Right ventricle myocardium superior (tissue), 1 donor: ENCODE results near the gene TKFC. TPM values are rescaled to one million over a fixed set of nuclear protein-coding genes. Genes with fewer than 3 reads are reported as not detected.
"Not testable (repeated sequence)": the region's sequence is repeated elsewhere in the genome, so short reads cannot be mapped to it uniquely, and the experiment has no call there.

Experiments used
- ATAC-seq: fragments of 200-7000 bp; cut with Tn5 transposase; one replicate; pipeline ENCODE4 v1.9.1; 2020; ENCODE audit warnings: mild to moderate bottlenecking; ENCODE audit not compliant: poor library complexity
- DNase-seq: peaks from one replicate; pipeline ENCODE4 v3.0.0-alpha.2; 2020
- intact Hi-C: fragments of 100-400 bp; cut with DNase I; formaldehyde crosslinking; loops from one replicate; pipeline ENCODE4 v1.11.2; 2022
- total RNA-seq: library from RNA; stranded (reverse); fragmentation: NEBNext Ultra II Directional; extraction: Animal tissue kit (Norgen Biotek cat#: 25700); gene quantifications from one replicate; pipeline ENCODE4 v1.2.1, GENCODE V29; 2021
- donor health status: DM: no; HTN: yes; CAD: no; lungs with severe emphysema.

TKFC gene
- total RNA-seq, 1 donor from 2014 or later, result 12.9 TPM

DNA sequence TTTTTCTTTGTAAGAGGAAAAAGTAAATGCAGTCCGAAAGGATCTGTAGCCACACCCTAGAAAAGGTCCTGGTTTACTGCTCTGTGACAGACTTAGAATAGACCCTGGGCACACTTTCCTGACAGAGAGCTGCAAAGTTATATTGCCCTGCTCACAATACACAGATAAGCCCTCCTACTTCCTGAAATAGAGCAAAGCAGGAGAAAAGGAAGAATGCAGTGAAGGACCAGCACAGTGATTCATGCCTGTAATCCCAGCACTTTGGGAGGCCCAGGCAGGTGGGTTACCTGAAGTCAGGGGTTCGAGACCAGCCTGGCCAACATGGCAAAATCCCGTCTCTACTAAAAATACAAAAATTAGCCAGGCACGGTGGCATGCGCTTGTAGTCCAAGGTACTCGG is 26.5 kb downstream of the TKFC start:
- no peak for DNase-seq
- no peak for ATAC-seq
- intact Hi-C loops, result no loop called here

GRCh38 chr11:61361237-61361740 is 28.3 kb downstream of the TKFC start:
- intact Hi-C loops, result no loop called here
- DNase-seq (no peak), ATAC-seq (no peak)

DNA sequence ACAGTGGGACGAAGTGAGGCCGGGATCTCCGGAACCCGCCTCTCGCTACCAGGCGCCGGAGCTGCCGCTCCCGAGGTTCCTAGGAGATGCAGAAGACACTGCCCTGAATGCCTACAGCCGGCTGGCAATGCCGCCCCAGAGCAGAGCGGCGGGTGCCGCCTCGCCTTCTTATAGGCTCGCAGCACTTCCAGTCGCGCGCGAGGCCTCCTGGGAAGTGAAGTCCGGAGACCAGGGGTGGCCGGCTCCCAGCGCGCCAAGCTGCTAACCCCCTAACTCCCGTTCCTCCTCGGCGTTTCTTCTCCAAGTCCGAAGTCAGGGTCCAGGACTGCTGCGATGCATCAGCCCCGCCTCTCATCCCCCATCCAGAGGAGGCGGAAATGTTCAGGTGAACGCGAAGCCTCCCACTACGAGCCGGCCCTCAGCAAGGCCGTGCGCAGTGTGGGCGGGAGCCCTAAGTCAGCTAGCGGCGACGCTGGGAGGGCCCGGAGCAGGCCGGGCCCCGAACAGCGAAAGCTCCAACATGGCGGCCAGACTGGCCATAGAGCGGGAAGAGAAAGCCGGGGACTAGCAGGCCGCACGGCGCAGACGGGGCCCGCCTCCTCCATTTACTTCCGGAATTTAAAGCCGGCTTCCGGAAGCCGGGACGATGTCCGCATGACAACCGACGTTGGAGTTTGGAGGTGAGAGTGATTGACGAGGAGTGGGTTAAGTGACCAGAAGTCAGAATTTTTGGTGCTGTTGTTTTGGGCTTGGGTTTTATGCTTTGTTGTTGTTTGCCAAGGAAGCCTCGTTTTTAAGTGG is 28.9 kb downstream of the TKFC start, which contains the start of the genes CYB561A3 and TMEM138:
Gene CYB561A3, minus strand, starts transcription at position 142 of the 801 bp plus-strand sequence. CDS start 5,169 bp downstream, outside the sequence.
Gene TMEM138, plus strand, starts transcription at position 634 of the 801 bp plus-strand sequence. CDS start 2,017 bp downstream, outside the sequence.
- peak; percentile 98 for ATAC-seq
- intact Hi-C loops, result no loop called here
- peak; percentile 96 for DNase-seq

- ATAC-seq, result peak; percentile 10
- no peak for DNase-seq
- intact Hi-C loops, result no loop called here
Measured at GRCh38 chr11:61362542-61362875, 29.5 kb downstream of the TKFC start.

DNA sequence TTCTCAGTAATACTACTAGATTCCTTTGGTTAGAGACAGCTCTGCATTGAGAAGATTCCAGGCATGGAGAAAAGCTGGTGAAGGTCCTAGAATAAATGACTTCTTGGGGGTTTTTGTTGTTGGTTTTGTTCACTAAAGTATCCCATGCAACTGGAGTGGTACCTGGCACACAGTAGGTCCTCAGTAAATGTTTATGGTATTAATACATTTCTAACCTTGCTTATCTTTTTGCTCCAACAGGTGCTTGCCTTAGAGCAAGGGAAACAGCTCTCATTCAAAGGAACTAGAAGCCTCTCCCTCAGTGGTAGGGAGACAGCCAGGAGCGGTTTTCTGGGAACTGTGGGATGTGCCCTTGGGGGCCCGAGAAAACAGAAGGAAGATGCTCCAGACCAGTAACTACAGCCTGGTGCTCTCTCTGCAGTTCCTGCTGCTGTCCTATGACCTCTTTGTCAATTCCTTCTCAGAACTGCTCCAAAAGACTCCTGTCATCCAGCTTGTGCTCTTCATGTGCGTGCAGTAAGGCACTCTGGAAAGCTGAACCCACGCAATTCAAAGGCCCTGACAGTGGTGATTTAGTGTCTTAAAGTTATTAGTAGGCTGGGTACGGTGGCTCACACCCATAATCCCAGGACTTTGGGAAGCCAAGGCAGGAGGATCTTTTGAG is 31.1 kb downstream of the TKFC start:
- no peak for DNase-seq
- ATAC-seq, result no peak
- intact Hi-C loops, result no loop called here

DNA sequence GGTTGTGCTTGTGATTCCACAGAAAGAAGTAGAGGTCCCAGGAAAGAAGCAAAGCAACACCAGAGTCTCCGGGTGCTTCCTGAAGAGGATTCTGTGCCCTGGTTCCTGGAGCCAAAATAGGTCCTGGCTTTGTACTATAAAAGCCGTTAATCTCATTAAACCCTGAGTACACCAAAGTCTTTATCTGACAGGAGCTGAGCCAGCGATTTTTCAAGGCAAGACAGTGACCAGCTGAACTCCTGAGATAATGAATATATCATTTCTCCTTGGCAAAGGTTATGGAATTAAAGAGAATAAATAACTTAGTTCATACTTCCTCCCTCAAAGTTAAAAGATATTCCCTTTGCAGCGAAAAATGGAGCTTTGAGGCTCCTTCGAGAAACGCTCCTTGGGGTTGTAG is 34.4 kb downstream of the TKFC start:
- intact Hi-C loops, result no loop called here

DNA sequence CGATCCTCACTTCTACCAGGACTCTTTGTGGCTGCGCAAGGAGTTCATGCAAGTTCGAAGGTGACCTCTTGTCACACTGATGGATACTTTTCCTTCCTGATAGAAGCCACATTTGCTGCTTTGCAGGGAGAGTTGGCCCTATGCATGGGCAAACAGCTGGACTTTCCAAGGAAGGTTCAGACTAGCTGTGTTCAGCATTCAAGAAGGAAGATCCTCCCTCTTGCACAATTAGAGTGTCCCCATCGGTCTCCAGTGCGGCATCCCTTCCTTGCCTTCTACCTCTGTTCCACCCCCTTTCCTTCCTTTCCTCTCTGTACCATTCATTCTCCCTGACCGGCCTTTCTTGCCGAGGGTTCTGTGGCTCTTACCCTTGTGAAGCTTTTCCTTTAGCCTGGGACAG is 35.6 kb downstream of the TKFC start:
- ATAC-seq (no peak), DNase-seq (no peak)
- intact Hi-C loops, result no loop called here

More for the DNA sequence above, 34.4 kb downstream of the TKFC start:
- no peak for DNase-seq
- no peak for ATAC-seq

GRCh38 chr11:61369372-61370348 is 36.6 kb downstream of the TKFC start:
- DNase-seq, result peak; percentile 74
- intact Hi-C loops, result no loop called here
- peak; percentile 84 for ATAC-seq

DNA sequence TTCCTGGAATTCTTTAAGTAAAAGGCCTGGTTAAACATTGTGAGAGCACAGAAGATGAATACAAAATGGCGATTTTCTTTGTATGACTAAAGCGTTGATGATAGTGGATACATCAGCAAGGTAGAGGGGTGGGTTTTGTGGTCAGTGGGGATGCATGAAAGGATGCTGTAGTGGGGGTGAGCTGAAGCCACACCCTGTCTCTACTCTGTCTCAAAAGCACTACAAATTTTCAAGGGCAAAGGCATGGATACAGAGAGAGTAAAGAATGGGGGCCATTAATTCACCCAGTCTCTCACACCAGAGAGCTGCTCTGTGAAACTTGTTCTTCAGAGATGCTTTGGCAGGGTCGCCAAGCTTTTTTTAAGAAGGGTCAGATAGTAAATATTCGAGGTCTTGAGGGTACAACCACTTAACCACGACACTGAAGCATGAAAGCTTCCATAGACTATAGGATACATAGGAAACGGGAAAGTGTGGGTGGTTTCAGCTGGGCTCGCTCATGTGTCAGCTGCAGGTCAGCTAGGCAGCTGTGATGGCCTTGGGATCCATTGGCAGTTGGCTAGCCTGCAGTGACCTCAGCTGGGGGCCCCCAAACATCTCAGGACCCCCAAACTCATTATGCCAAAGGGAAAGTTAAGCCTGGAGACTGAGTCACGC is 37.4 kb downstream of the TKFC start:
- DNase-seq (no peak), ATAC-seq (no peak)
- intact Hi-C loops, result no loop called here

- no peak for DNase-seq
- no peak for ATAC-seq
Measured at GRCh38 chr11:61372659-61373420, 39.8 kb downstream of the TKFC start.

DNA sequence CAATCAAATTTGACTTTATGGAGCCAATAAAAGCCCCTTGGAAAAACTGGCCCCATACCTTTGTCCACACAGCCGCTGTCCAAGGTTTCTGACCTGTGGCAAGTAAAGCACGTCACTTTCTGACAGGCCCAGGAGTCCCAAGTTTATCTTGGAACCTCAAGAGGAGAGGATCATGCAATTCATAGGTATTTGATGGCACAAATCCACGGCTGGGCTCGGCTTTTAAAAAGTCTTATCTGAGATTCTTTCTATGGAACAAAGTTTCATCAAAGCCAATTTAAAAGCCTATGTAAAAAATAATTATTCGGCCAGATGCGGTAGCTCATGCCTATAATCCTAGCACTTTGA is 42.7 kb downstream of the TKFC start:
- DNase-seq (no peak), ATAC-seq (no peak)
- intact Hi-C loops, result no loop called here

More at GRCh38 chr11:61372659-61373420, 39.8 kb downstream of the TKFC start:
- intact Hi-C loops, result no loop called here

GRCh38 chr11:61377461-61378160 is 44.6 kb downstream of the TKFC start:
- ATAC-seq, result no peak
- intact Hi-C loops, result no loop called here
- no peak for DNase-seq

- intact Hi-C loops, result no loop called here
- DNase-seq (no peak), ATAC-seq (peak; percentile 88)
Measured at GRCh38 chr11:61378713-61379313, 45.8 kb downstream of the TKFC start.

GRCh38 chr11:61380884-61381283 is 47.9 kb downstream of the TKFC start:
- DNase-seq, result no peak
- intact Hi-C loops, result loop anchor here (10.0 kb wide), 1 partner anchor 126 kb away; no protein-coding TSS in a partner anchor
- no peak for ATAC-seq

DNA sequence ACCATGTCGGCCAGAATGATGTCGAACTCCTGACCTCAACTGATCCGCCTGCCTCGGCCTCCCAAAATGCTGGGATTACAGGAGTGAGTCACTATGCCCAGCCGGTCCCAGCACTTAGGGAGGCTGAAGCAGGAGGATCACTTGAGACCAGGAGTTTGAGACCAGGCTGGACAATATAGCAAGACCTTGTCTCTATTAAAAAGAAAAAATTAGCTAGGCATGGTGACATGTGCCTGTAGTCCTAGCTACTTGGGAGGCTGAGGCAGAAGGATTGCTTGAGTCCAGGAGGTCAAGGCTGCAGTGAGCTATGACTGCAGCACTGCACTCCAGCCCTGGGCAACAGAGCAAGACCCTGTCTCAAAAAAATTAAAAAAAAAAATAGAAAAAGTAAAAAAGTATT is 50.8 kb downstream of the TKFC start:
- DNase-seq, ATAC-seq: not testable (repeated sequence)
- intact Hi-C loops, result loop anchor here (2.0 to 10.0 kb wide), 2 partner anchors 47 to 129 kb away; no protein-coding TSS in a partner anchor
